GM18511 (cell line): ENCODE measurements around the gene HPGDS.
"Not testable (repeated sequence)": the region's sequence is repeated elsewhere in the genome, so short reads cannot be mapped to it uniquely, and the experiment has no call there.

Source experiments
- ATAC-seq: cut with Tn5 transposase; IDR thresholded peaks from one replicate; pipeline ENCODE4 v1.9.1; 2021; ENCODE audit warnings: mild to moderate bottlenecking, moderate library complexity; ENCODE audit not compliant: unreplicated experiment

The HPGDS gene

GRCh38 chr4:94332983-94333590, 9.5 kb downstream of the HPGDS start:
- ATAC-seq, result no peak

- ATAC-seq, result no peak
Observed at GRCh38 chr4:94329933-94330332, 12.7 kb downstream of the HPGDS start.

GRCh38 chr4:94325835-94326234, 16.8 kb downstream of the HPGDS start:
- ATAC-seq, result no peak

- not testable (repeated sequence) for ATAC-seq
Observed at GRCh38 chr4:94319927-94320326, 22.7 kb downstream of the HPGDS start.

- ATAC-seq, result no peak
Observed at GRCh38 chr4:94307231-94307871, 35.3 kb downstream of the HPGDS start.

- no peak for ATAC-seq
Observed at GRCh38 chr4:94306713-94307112, 35.9 kb downstream of the HPGDS start.

GRCh38 chr4:94305466-94306225, 37.0 kb downstream of the HPGDS start:
- ATAC-seq, result no peak

GRCh38 chr4:94304365-94304971, 38.2 kb downstream of the HPGDS start:
- peak; percentile 83 for ATAC-seq

- no peak for ATAC-seq
Observed at GRCh38 chr4:94302191-94302590, 40.4 kb downstream of the HPGDS start.

- no peak for ATAC-seq
Observed at GRCh38 chr4:94298725-94299252, 43.8 kb downstream of the HPGDS start.

- not testable (repeated sequence) for ATAC-seq
Observed at GRCh38 chr4:94295473-94295872, 47.2 kb downstream of the HPGDS start.

GRCh38 chr4:94293981-94294380, 48.7 kb downstream of the HPGDS start:
- ATAC-seq, result not testable (repeated sequence)

GRCh38 chr4:94290245-94290644, 52.4 kb downstream of the HPGDS start:
- ATAC-seq, result no peak

- no peak for ATAC-seq
Observed at GRCh38 chr4:94285666-94286065, 57.0 kb downstream of the HPGDS start.

- peak; percentile 74 for ATAC-seq
Observed at GRCh38 chr4:94284889-94285288, 57.7 kb downstream of the HPGDS start.

- no peak for ATAC-seq
Observed at GRCh38 chr4:94278781-94279180, 63.9 kb downstream of the HPGDS start.

GRCh38 chr4:94277534-94277933, 65.1 kb downstream of the HPGDS start:
- no peak for ATAC-seq

- no peak for ATAC-seq
Observed at GRCh38 chr4:94276204-94276603, 66.4 kb downstream of the HPGDS start.

GRCh38 chr4:94274912-94275311, 67.7 kb downstream of the HPGDS start:
- no peak for ATAC-seq

GRCh38 chr4:94271248-94271647, 71.4 kb downstream of the HPGDS start:
- no peak for ATAC-seq

- ATAC-seq, result no peak
Observed at GRCh38 chr4:94267037-94267436, 75.6 kb downstream of the HPGDS start.
